COLO668 (cell line): Measurements from ENCODE around the gene NTRK1.

Source experiments
- DNase-seq: peaks from one replicate; lab custom pipeline; 2025; ENCODE audit not compliant: unreplicated experiment; lab: John Stamatoyannopoulos, UW

Gene NTRK1

GRCh38 chr1:156896490-156897033, 35.9 kb downstream of the NTRK1 start:
- DNase-seq, result no peak

GRCh38 chr1:156897078-156897825, 36.6 kb downstream of the NTRK1 start:
- DNase-seq, result no peak

GRCh38 chr1:156898161-156898566, 37.5 kb downstream of the NTRK1 start:
- no peak for DNase-seq

DNA sequence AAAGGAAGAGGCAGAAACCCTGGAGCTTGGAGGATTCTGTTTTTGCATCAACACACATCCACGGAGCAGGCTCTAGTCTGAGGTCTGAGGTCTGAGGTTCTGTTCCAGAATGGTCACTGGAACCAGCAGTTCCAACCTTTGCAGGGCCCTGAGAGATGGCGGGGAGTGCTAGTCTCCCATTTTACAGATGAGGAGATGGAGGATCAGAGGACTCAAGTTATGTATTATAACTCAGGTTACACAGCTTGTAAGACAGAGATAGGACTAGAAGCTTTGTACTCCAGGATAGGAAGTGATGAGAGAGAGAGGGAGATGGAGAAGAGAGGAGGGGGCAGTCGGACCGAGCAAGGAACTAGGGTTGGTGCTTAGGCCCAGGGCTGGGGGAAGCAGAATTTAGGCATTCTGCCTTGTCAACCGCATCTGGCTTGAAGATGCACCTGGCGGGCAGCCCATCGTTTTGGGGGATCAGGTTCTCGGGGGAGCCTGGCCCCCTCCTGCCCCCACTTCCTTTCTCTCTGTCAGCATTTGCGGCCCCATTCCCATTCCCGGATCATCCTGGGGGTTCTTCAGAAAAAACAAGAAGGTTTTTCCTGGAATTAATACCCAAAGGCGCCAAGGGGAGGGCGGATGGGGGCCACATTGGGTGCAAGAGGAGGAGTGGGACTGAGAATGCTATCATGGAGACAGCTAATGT, 38.5 kb downstream of the NTRK1 start:
- no peak for DNase-seq

- no peak for DNase-seq
These were observed 39.5 kb downstream of the NTRK1 start for GRCh38 chr1:156899956-156900718.

DNA sequence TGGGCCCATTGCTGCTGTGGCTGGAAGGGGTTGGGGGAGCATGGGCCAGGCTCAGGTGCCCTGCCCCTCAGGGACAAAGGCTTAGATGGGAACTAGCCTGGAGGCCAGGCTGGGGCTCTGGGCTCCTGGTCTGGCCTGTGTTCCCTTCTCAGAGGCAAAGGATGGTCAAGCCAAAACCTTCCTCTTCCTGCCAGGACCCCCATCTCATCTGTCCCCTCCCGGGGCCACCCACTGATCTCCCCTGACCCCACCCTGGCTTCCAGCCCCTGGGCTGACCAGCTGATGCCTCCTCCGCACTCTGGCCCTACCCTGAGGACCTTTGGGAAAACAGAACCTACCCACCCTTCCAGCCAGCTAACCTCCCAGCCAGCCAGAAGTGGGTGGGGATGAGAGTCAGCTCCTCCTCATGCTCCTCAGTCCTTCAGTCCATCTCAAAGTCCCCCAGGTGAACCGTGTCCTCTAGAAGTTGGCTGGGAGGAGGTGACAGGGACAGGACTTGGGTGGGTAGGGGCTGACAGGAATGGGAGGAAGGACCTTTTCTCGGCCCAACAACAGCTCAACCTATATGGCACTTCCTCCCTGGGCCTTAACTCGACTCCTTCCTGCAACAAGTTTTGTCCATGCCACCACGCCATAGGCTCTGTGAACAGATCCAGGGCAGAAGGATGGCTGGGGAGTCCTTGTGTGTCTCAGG, 40.4 kb downstream of the NTRK1 start:
- no peak for DNase-seq

DNA sequence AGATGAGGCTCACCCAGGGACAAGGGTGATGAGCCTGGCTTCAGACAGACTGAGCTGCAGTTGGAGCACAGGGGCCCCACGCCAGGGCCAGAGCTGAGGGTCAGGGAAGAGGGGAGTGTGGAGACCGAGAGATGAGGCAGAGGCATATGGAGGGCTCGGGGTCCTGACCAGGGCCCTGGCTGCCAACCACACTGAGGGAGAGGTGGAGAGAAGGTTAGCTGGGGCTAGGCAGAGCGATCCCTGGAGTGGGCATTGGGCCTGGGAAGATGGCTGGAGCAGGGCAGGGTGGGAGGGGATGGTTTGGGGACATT, 40.9 kb downstream of the NTRK1 start:
- no peak for DNase-seq

- DNase-seq, result no peak
These were observed 41.6 kb downstream of the NTRK1 start for GRCh38 chr1:156901966-156902915.

GRCh38 chr1:156903328-156904091, 42.8 kb downstream of the NTRK1 start:
- DNase-seq, result no peak

DNA sequence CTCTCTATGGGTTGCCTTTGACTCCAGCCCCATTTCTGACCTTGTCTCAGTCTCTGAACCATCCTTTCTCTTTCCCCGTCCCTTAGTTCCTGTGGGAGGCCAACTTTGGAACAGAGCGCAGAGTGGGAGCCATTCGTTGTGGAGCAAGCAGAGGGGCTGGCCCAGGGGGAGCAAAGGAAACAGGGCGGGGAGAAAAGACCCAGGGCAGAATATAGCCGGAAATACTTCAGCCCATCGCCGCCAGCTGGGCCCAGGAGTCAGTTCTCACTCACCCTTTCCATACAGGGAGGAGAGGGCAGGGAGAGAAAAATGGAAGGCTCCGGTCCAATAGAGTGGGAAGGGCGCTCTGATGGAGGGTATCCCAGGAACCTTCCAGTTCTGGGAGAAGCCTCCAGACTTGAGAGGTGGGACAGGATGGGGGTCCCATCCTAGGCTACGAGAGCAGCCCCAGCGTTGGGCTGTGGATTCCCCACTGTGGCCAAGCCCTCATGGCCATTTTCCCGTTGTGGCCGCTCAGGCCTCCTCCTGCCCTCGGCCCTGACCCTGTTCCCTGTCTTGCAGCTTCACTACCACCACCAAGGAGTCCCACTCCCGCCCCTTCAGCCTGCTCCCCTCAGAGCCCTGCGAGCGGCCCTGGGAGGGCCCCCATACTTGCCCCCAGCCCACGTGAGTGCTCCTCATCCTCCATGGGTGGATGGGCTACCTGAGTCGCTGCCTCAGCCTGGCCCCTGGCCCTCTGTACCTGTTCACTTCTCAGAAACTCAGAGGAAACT, 43.7 kb downstream of the NTRK1 start:
- no peak for DNase-seq

GRCh38 chr1:156905176-156905575, 44.5 kb downstream of the NTRK1 start:
- no peak for DNase-seq

DNA sequence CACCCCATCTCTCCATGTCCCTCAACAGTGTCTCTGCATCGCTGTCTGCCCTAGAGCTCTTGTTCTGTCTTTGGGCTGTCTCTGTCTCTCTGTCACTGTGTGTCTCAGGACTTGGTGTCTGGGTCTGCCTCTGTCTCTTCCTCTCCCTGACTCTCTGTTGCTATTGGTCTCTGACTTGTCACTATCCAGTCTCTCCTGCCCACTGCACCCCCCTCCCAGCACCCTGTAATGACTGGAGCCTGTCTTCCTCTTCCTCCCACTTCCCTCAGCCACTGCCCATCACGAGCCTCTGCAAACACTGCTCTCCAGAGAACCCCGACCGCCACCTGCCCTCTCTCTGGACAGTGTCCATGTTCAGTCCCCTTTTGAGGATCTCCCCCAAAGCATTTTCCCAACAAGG, 45.0 kb downstream of the NTRK1 start:
- no peak for DNase-seq

GRCh38 chr1:156906206-156906906, 45.7 kb downstream of the NTRK1 start:
- no peak for DNase-seq

DNA sequence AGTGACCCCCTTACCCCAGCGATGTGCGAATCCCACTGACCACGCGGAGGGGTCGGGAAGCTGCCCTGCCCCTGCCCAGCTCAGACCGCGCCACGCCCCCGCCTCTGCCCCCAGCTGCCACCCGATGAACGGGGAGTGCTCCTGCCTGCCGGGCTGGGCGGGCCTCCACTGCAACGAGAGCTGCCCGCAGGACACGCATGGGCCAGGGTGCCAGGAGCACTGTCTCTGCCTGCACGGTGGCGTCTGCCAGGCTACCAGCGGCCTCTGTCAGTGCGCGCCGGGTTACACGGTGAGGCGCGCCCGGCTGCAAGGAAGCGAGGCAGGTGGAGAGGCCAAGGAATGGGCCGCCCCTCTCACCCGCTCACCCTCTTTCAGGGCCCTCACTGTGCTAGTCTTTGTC, 47.9 kb downstream of the NTRK1 start:
- DNase-seq, result no peak

DNA sequence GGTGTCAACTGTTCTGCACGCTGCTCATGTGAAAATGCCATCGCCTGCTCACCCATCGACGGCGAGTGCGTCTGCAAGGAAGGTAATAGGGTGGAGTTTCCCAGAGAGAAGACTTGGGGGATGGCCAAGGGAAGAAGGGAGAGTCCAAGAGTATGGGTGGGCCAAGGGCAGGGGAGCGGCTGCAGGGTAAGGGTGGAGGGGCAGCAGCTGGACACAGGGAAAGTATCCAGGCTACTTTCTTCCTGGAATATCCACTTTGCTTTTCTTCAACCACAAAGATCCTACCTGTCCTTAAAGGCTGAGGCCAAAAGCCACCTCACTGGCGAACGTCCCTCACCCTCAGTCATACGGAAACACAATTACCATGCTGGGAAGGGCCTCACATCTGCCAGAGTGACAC, 48.3 kb downstream of the NTRK1 start:
- no peak for DNase-seq

- no peak for DNase-seq
These were observed 49.0 kb downstream of the NTRK1 start for GRCh38 chr1:156909671-156910070.

GRCh38 chr1:156910309-156910782, 49.7 kb downstream of the NTRK1 start:
- peak; percentile 56 for DNase-seq
